Fibroblast of lung (primary cell): Measurements from ENCODE around the gene SMAD5. TPM values are rescaled to one million over a fixed set of nuclear protein-coding genes. Genes with fewer than 3 reads are reported as not detected.

ENCODE experiments used
- DNase-seq, 2 donors: peaks; one replicate each; pipeline versions ENCODE4 v3.0.0 to v3.0.0-alpha.2; 2010; ENCODE audit warnings: low read depth in 2 of 2
- H2AFZ ChIP-seq: 2 replicates; pipeline ENCODE4 v1.5.1; 2012; ENCODE audit warnings: low read length, control low read depth, inconsistent platforms
- H3K27ac ChIP-seq: 2 replicates; pipeline ENCODE4 v1.5.1; 2011; ENCODE audit warnings: low read length, control low read depth; ENCODE audit not compliant: insufficient read depth
- H3K27me3 ChIP-seq: 2 replicates; pipeline ENCODE4 v1.5.1; 2011; ENCODE audit warnings: mild to moderate bottlenecking, low read length; ENCODE audit not compliant: control insufficient read depth, insufficient read depth
- H3K36me3 ChIP-seq: 2 replicates; pipeline ENCODE4 v1.5.1; 2011; ENCODE audit warnings: low read length; ENCODE audit not compliant: control insufficient read depth, insufficient read depth
- H3K4me1 ChIP-seq: 2 replicates; pipeline ENCODE4 v1.5.1; 2011; ENCODE audit warnings: low read length; ENCODE audit not compliant: control insufficient read depth, insufficient read depth; ENCODE audit errors: extremely low read depth
- H3K4me2 ChIP-seq: 2 replicates; pipeline ENCODE4 v1.5.1; 2011; ENCODE audit warnings: low read length, control low read depth; ENCODE audit not compliant: insufficient read depth; ENCODE audit errors: extremely low read depth
- H3K4me3 ChIP-seq, 4 experiments: fragments of 200-600 bp in 1 of 4; sonication (generic) in 1 of 4; replicated peaks in 1 of 4; 2 replicates each; pipeline ENCODE4 v1.5.1; 2011 to 2016; ENCODE audit warnings: low read length in 4 of 4, low read depth in 3 of 4, mild to moderate bottlenecking in 3 of 4, control low read depth in 2 of 4, inconsistent platforms in 1 of 4, mixed read lengths in 1 of 4; ENCODE audit not compliant: insufficient read depth in 1 of 4; ENCODE audit errors: control extremely low read depth in 1 of 4
- H3K79me2 ChIP-seq: 2 replicates; pipeline ENCODE4 v1.5.1; 2012; ENCODE audit warnings: mild to moderate bottlenecking, low read length, inconsistent platforms; ENCODE audit not compliant: control insufficient read depth, insufficient read depth
- H3K9ac ChIP-seq: 2 replicates; pipeline ENCODE4 v1.5.1; 2011; ENCODE audit warnings: mild to moderate bottlenecking, low read length, control low read depth; ENCODE audit not compliant: insufficient read depth
- H3K9me3 ChIP-seq: 2 replicates; pipeline ENCODE4 v1.5.1; 2012; ENCODE audit warnings: low read depth, low read length; ENCODE audit not compliant: control insufficient read depth, insufficient read depth
- H4K20me1 ChIP-seq: 2 replicates; pipeline ENCODE4 v1.5.1; 2011; ENCODE audit warnings: low read length; ENCODE audit not compliant: control insufficient read depth, insufficient read depth; ENCODE audit errors: extremely low read depth
- CTCF ChIP-seq, 2 donors: IDR thresholded peaks in 1 of 2; conservative IDR thresholded peaks in 1 of 2; 1 replicate in 1 of 2; 2 replicates in 1 of 2; pipeline ENCODE4 v1.5.1; 2011 to 2012; ENCODE audit warnings: low read length in 2 of 2, control low read depth in 1 of 2, inconsistent platforms in 1 of 2, low read depth in 1 of 2, mild to moderate bottlenecking in 1 of 2
- EZH2 ChIP-seq: IDR thresholded peaks from 2 replicates; pipeline ENCODE4 v1.5.1; 2012; ENCODE audit warnings: low read length, control low read depth, mild to moderate bottlenecking; ENCODE audit errors: missing control alignments
- polyA plus RNA-seq, 2 donors: library from polyadenylated mRNA; depleted of rRNA in 1 of 2; stranded (reverse) in 1 of 2; unstranded in 1 of 2; fragments of >200 nt; gene quantifications; 2 replicates each; pipeline ENCODE4 v1.2.1, GENCODE V29; 2011 to 2012; ENCODE audit warnings: missing spikeins in 1 of 2
- total RNA-seq: library from RNA; depleted of rRNA; stranded (reverse); fragments of >200 nt; gene quantifications from 2 replicates; pipeline ENCODE4 v1.2.1, GENCODE V29; 2014

SMAD5 gene
- total and polyA plus RNA-seq, 2 donors (not counting 1 experiment from before 2014, with no cell fraction given), result 44.3 to 128 TPM

GRCh38 chr5:136104306-136104965 lies 28.2 kb upstream of the SMAD5 start:
- H3K79me2 ChIP-seq, result no peaks in the 10 kb centered on the region
- no peak overlapping the region for H3K4me3 ChIP-seq
- H3K4me1 ChIP-seq, result no peaks in the 10 kb centered on the region
- no peak overlapping the region for H2AFZ ChIP-seq
- TF ChIP-seq CTCF (conservative IDR thresholded peaks at IDR 0.05 in 1 of 2, IDR thresholded peaks at IDR 0.05 in 1 of 2; ENCODE audit: low read depth in 1 of 2, low read length in 2 of 2) (no peak), EZH2 (no peak)
- no peaks in the 10 kb centered on the region for H4K20me1 ChIP-seq
- DNase-seq, result no peak
- no peak overlapping the region for H3K9ac ChIP-seq
- no peaks in the 10 kb centered on the region for H3K9me3 ChIP-seq
- H3K36me3 ChIP-seq, result no peaks in the 10 kb centered on the region
- no peak overlapping the region for H3K4me2 ChIP-seq
- no peak overlapping the region for H3K27ac ChIP-seq
- H3K27me3 ChIP-seq, result no peaks in the 10 kb centered on the region

DNA sequence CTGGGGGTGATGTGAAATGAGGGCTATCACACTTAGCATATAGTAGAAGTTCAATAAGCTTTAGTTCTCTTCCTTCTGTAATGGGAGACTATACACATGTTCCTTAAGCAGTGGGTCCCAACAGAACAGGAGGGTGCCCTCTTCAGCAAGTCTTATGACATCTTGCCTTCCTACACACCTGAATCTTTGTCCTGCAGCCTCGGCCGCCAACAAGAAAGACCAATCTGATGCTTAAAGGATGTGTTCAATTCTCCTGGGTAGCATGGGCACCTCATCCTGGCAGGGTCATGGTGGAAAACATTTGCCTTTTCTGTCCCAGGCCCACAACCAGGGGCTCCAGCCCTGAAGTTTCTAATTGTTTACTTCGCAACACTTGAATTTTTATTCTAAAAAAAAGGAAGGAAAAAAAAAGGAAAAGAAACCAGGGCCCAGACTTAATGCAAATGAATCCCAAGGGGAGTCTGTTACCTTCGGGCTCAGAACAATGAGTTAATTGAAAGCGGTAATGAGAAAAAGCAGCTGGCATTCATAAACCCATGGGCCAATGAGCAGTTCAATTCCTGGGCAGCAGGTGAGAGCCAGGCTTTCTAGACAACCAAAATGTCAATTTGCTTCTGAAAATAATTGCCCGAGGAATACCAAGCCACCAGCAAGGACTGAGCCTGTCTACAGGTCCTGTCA lies 26.2 kb upstream of the SMAD5 start:
- H3K4me1 ChIP-seq, result no peaks in the 10 kb centered on the region
- H3K4me3 ChIP-seq, result no peak overlapping the region
- H3K9ac ChIP-seq, result no peak overlapping the region
- no peaks in the 10 kb centered on the region for H3K79me2 ChIP-seq
- no peaks in the 10 kb centered on the region for H3K27me3 ChIP-seq
- H3K27ac ChIP-seq, result no peak overlapping the region
- no peaks in the 10 kb centered on the region for H3K36me3 ChIP-seq
- TF ChIP-seq EZH2 (no peak), CTCF (conservative IDR thresholded peaks at IDR 0.05 in 1 of 2, IDR thresholded peaks at IDR 0.05 in 1 of 2; ENCODE audit: low read depth in 1 of 2, low read length in 2 of 2) (no peak)
- no peaks in the 10 kb centered on the region for H3K9me3 ChIP-seq
- DNase-seq, result no peak
- no peak overlapping the region for H2AFZ ChIP-seq
- no peaks in the 10 kb centered on the region for H4K20me1 ChIP-seq
- H3K4me2 ChIP-seq, result no peak overlapping the region

GRCh38 chr5:136108180-136108611 lies 24.4 kb upstream of the SMAD5 start:
- no peaks in the 10 kb centered on the region for H4K20me1 ChIP-seq
- TF ChIP-seq EZH2 (no peak), CTCF (conservative IDR thresholded peaks at IDR 0.05 in 1 of 2, IDR thresholded peaks at IDR 0.05 in 1 of 2; ENCODE audit: low read depth in 1 of 2, low read length in 2 of 2) (no peak)
- H2AFZ ChIP-seq, result no peak overlapping the region
- no peaks in the 10 kb centered on the region for H3K9me3 ChIP-seq
- H3K36me3 ChIP-seq, result no peaks in the 10 kb centered on the region
- no peaks in the 10 kb centered on the region for H3K79me2 ChIP-seq
- no peak overlapping the region for H3K9ac ChIP-seq
- no peak overlapping the region for H3K4me3 ChIP-seq
- no peak for DNase-seq
- no peaks in the 10 kb centered on the region for H3K4me1 ChIP-seq
- H3K27me3 ChIP-seq, result no peaks in the 10 kb centered on the region
- no peak overlapping the region for H3K4me2 ChIP-seq
- H3K27ac ChIP-seq, result no peak overlapping the region
